Caco-2 (cell line): ENCODE data around the gene NTMT2. TPM values are rescaled to one million over a fixed set of nuclear protein-coding genes. Genes with fewer than 3 reads are reported as not detected.
"Not testable (repeated sequence)": the region's sequence is repeated elsewhere in the genome, so short reads cannot be mapped to it uniquely, and the experiment has no call there.

Experiments used
- BruUV-seq: library from RNA; stranded (reverse); fragments of 400-500 nt; replicated peaks from 2 replicates; lab custom pipeline; 2021; lab: Mats Ljungman, UMichigan
- CTCF ChIA-PET: fragments of 300-600 bp; sonication (Branson Sonifier 250); formaldehyde crosslinking; loops from one replicate; lab custom pipeline; 2022; ENCODE audit warnings: antibody characterized with exemption; lab: Charles Lee
- POLR2A ChIA-PET: fragments of 300-600 bp; sonication (Branson Sonifier 250); formaldehyde crosslinking; loops from one replicate; lab custom pipeline; 2022; ENCODE audit warnings: antibody characterized with exemption; lab: Charles Lee
- DNase-seq, 2 experiments: peaks; one replicate each; pipeline versions ENCODE4 v3.0.0 to v3.0.0-alpha.2; 2020 to 2022
- H3K27me3 ChIP-seq: replicated peaks from 2 replicates; pipeline ENCODE4 v1.6.0; 2011; ENCODE audit warnings: low read length; ENCODE audit not compliant: control insufficient read depth, insufficient read depth
- H3K36me3 ChIP-seq: 2 replicates; pipeline ENCODE4 v1.5.1; 2011; ENCODE audit warnings: low read length; ENCODE audit not compliant: control insufficient read depth, insufficient read depth
- H3K4me1 ChIP-seq: fragments of 250-450 bp; sonication (Bioruptor Pico); 2 replicates; pipeline ENCODE4 v1.5.1; 2020; ENCODE audit warnings: mild to moderate bottlenecking
- H3K4me3 ChIP-seq: 2 replicates; pipeline ENCODE4 v1.5.1; 2011; ENCODE audit warnings: low read depth, mild to moderate bottlenecking, control low read depth, low read length
- H3K9me3 ChIP-seq: fragments of 250-450 bp; sonication (Bioruptor Pico); 2 replicates; pipeline ENCODE4 v1.5.1; 2020; ENCODE audit warnings: mild to moderate bottlenecking, moderate library complexity
- H3K27ac Mint-ChIP-seq: one replicate; pipeline ENCODE4 v1.8.0; 2022; ENCODE audit warnings: mixed read lengths; ENCODE audit not compliant: unreplicated experiment
- H3K27me3 Mint-ChIP-seq: one replicate; pipeline ENCODE4 v1.8.0; 2022; ENCODE audit warnings: mixed read lengths; ENCODE audit not compliant: insufficient read depth, unreplicated experiment
- H3K36me3 Mint-ChIP-seq: one replicate; pipeline ENCODE4 v1.8.0; 2022; ENCODE audit warnings: mild to moderate bottlenecking, mixed read lengths; ENCODE audit not compliant: insufficient read depth, unreplicated experiment
- H3K4me1 Mint-ChIP-seq: one replicate; pipeline ENCODE4 v1.8.0; 2022; ENCODE audit warnings: low read depth, mixed read lengths; ENCODE audit not compliant: unreplicated experiment
- H3K4me3 Mint-ChIP-seq: one replicate; pipeline ENCODE4 v1.8.0; 2022; ENCODE audit warnings: mild to moderate bottlenecking, moderate library complexity, mixed read lengths; ENCODE audit not compliant: unreplicated experiment
- H3K9me3 Mint-ChIP-seq: one replicate; pipeline ENCODE4 v1.8.0; 2022; ENCODE audit warnings: mixed read lengths; ENCODE audit not compliant: unreplicated experiment
- CTCF ChIP-seq, 2 experiments: fragments of 200-600 bp in 1 of 2; IDR thresholded peaks; 1 replicate in 1 of 2; 2 replicates in 1 of 2; pipeline versions ENCODE4 v1.5.1 to v1.8.0; 2011 to 2022; ENCODE audit warnings: antibody characterized with exemption in 1 of 2, control low read depth in 1 of 2, inconsistent platforms in 1 of 2, low read depth in 1 of 2, low read length in 1 of 2, mild to moderate bottlenecking in 1 of 2, moderate library complexity in 1 of 2; ENCODE audit not compliant: insufficient read depth in 1 of 2, severe bottlenecking in 1 of 2, unreplicated experiment in 1 of 2
- intact Hi-C: fragments of 100-400 bp; cut with micrococcal nuclease; formaldehyde crosslinking; loops from one replicate; pipeline ENCODE4 v1.10.0; 2022; ENCODE audit not compliant: unreplicated experiment
- total RNA-seq: library from RNA; stranded (reverse); gene quantifications from 2 replicates; pipeline ENCODE4 v1.2.3, GENCODE V29; 2022

Gene NTMT2
- total RNA-seq, 1 experiment from 2014 or later, result not detected

- H3K36me3 ChIP-seq, result no peaks in the 10 kb centered on the region
- ChIA-PET CTCF (no interaction called here), POLR2A (no interaction called here)
- H3K4me3 Mint-ChIP-seq, result no peak overlapping the region
- no TSS peak for BruUV-seq
- no peaks in the 10 kb centered on the region for H3K4me1 ChIP-seq
- DNase-seq, result no peak
- H3K36me3 Mint-ChIP-seq, result no peaks in the 10 kb centered on the region
- intact Hi-C loops, result no loop called here
- no peaks in the 10 kb centered on the region; the same call in 1 of the 2 replicates for H3K9me3 ChIP-seq
- H3K27me3 ChIP-seq, result no peaks in the 10 kb centered on the region
- H3K27me3 Mint-ChIP-seq, result peaks cover 4% of the 10 kb centered on the region
- peaks cover 16% of the 10 kb centered on the region for H3K9me3 Mint-ChIP-seq
- no peak overlapping the region for H3K27ac Mint-ChIP-seq
- no peak overlapping the region for H3K4me3 ChIP-seq
- H3K4me1 Mint-ChIP-seq, result no peaks in the 10 kb centered on the region
- no peak for TF ChIP-seq CTCF (IDR thresholded peaks at IDR 0.05; ENCODE audit: insufficient read depth in 1 of 2, low read depth in 1 of 2, low read length in 1 of 2, severe bottlenecking in 1 of 2, unreplicated experiment in 1 of 2)
Measured at GRCh38 chr1:170168265-170168664, 22.5 kb downstream of the NTMT2 start.

- H3K36me3 ChIP-seq, intact Hi-C loops, BruUV-seq, H3K36me3 Mint-ChIP-seq, H3K4me3 ChIP-seq, H3K4me1 Mint-ChIP-seq, H3K9me3 ChIP-seq, H3K27me3 ChIP-seq, H3K27me3 Mint-ChIP-seq, H3K4me1 ChIP-seq, DNase-seq, POLR2A ChIA-PET, CTCF ChIA-PET, H3K27ac Mint-ChIP-seq, H3K4me3 Mint-ChIP-seq: not testable (repeated sequence)
- peaks cover 16% of the 10 kb centered on the region for H3K9me3 Mint-ChIP-seq
Measured at GRCh38 chr1:170170513-170170912, 24.8 kb downstream of the NTMT2 start.

GRCh38 chr1:170174395-170174794 is 28.6 kb downstream of the NTMT2 start:
- H3K4me3 Mint-ChIP-seq, result no peak overlapping the region
- H3K36me3 Mint-ChIP-seq, result no peaks in the 10 kb centered on the region
- peaks cover 4% of the 10 kb centered on the region for H3K27me3 Mint-ChIP-seq
- DNase-seq, result no peak
- Histone ChIP-seq H3K36me3 (no peaks in the 10 kb centered on the region), H3K4me1 (no peaks in the 10 kb centered on the region), H3K4me3 (no peak overlapping the region), H3K27me3 (no peaks in the 10 kb centered on the region), H3K9me3 (no peaks in the 10 kb centered on the region; the same call in 1 of the 2 replicates)
- no peak overlapping the region for H3K27ac Mint-ChIP-seq
- intact Hi-C loops, result no loop called here
- POLR2A ChIA-PET, result no interaction called here
- no peaks in the 10 kb centered on the region for H3K4me1 Mint-ChIP-seq
- no TSS peak for BruUV-seq
- CTCF ChIA-PET, result no interaction called here
- peaks cover 16% of the 10 kb centered on the region for H3K9me3 Mint-ChIP-seq
- no peak for TF ChIP-seq CTCF (IDR thresholded peaks at IDR 0.05; ENCODE audit: insufficient read depth in 1 of 2, low read depth in 1 of 2, low read length in 1 of 2, severe bottlenecking in 1 of 2, unreplicated experiment in 1 of 2)

GRCh38 chr1:170175041-170175440 is 29.3 kb downstream of the NTMT2 start:
- Histone ChIP-seq H3K36me3 (no peaks in the 10 kb centered on the region), H3K27me3 (no peaks in the 10 kb centered on the region), H3K9me3 (no peaks in the 10 kb centered on the region; the same call in 1 of the 2 replicates), H3K4me1 (no peaks in the 10 kb centered on the region), H3K4me3 (no peak overlapping the region)
- Mint-ChIP-seq H3K36me3 (no peaks in the 10 kb centered on the region), H3K27me3 (peaks cover 4% of the 10 kb centered on the region), H3K4me3 (no peak overlapping the region), H3K4me1 (no peaks in the 10 kb centered on the region), H3K9me3 (peaks cover 16% of the 10 kb centered on the region), H3K27ac (no peak overlapping the region)
- ChIA-PET CTCF (no interaction called here), POLR2A (no interaction called here)
- DNase-seq, result no peak
- no peak for TF ChIP-seq CTCF (IDR thresholded peaks at IDR 0.05; ENCODE audit: insufficient read depth in 1 of 2, low read depth in 1 of 2, low read length in 1 of 2, severe bottlenecking in 1 of 2, unreplicated experiment in 1 of 2)
- BruUV-seq, result no TSS peak
- intact Hi-C loops, result no loop called here
